GM21825 (cell line): ENCODE data around the gene PRDM16.

Experiments used
- ATAC-seq: cut with Tn5 transposase; IDR thresholded peaks from one replicate; pipeline ENCODE4 v1.9.1; 2021; ENCODE audit warnings: mild to moderate bottlenecking, moderate library complexity; ENCODE audit not compliant: unreplicated experiment

PRDM16 gene

DNA sequence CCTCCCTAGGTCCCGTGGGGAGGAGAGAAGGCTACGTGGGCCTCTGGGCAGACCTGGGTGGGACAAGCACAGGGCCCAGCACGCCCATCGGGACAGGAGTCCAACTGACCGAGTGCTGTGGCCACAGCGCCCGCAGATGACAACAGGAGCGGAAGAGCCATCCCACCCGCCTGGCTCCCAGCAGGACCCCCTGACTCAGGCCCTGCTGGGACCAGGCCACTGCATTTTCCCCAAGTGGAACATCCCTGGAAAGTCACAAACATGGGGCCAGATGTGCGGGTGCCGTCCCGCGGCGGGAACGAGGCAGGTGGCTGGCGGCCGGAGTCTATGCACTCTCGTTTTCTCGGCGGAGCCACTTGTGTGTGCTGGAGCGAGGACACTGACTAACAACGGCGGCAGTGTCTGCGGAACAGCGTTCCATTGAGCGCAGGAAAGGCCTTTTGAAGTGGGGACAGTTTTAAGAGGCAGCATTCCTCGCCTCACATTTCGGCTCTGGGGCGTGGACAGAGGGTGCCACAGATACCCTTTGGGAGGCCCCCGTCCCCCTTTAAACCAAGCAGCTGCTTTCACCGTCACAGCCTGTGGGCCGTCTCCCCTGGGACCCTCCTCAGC, 291.7 kb downstream of the PRDM16 start:
- ATAC-seq, result no peak

DNA sequence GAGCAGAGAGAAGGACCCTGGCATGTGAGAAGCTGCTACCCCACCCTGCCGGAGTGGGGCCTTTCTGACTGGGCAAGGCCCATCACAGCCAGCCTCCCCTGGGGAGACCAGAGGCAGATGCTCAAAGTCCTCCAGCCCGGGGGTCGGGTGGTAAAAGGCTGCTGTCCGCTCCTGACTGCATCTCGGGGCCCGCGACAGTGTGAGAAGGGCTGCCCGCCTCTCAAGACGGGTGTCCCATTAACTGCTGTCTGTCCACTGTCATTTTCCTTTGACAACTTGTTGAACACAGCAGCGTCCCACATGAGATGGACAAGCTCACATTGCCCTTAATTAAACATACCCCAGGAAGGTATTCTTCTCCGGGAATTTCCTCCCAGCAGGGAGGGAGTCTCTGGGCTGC, 294.0 kb downstream of the PRDM16 start:
- ATAC-seq, result no peak

DNA sequence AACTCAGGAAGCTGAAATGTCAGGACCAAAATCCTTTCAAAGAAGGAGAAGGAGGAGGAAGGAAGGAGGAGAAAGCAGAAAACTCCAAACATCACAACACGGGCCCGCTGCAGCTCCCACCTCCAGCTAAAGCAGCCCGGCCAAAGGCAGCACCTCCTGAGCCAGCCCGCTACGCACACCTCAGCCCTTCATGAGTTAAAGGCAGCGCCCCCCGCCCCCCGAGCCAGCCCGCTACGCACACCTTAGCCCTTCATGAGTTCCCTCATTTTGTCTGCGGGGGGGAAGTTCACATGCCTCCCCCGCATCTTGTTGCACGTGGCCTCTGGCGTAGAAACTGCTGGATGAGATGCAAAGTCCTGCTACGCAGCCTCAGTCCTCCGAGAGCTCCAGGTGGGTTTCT, 294.8 kb downstream of the PRDM16 start:
- no peak for ATAC-seq

DNA sequence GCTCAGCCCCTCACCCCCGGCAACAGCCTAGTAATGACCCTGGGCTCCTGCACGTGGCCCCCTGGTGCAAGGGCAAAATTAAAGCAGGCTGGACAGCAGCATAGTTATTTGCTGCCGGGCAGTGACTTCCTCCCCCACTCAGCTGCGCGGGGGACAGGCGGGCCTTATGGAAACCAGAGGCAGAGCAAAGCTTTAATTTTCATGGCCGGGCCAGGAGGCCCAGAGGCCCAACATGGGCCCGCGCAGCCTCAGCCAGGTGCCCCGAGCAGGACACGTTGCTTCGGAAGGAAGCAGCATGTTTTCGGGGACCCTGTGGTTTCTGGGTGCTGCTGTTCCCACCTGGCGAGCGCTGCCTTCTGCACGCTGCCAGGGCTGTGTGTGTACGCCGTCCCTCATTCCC, 295.5 kb downstream of the PRDM16 start:
- no peak for ATAC-seq

DNA sequence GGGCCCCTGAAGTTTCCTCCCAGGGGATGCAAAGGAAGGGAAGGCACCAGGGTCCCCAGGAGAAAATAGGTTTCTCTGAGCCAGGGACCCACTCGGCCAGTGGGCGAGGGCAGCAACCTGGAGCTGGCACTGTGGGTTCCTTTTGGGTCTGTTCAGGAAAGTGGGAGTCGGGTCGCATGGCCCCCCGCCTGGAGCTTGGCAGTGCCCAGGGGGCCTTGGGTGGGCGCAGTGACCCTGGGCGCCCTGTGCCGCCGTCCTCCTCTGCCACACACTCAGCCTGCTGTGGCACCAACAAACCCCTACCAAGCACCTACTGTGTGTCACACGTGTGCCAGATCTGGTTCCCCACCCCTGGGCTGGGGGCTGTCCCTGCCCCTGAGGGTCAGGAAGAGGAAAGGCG, 296.0 kb downstream of the PRDM16 start:
- ATAC-seq, result no peak

DNA sequence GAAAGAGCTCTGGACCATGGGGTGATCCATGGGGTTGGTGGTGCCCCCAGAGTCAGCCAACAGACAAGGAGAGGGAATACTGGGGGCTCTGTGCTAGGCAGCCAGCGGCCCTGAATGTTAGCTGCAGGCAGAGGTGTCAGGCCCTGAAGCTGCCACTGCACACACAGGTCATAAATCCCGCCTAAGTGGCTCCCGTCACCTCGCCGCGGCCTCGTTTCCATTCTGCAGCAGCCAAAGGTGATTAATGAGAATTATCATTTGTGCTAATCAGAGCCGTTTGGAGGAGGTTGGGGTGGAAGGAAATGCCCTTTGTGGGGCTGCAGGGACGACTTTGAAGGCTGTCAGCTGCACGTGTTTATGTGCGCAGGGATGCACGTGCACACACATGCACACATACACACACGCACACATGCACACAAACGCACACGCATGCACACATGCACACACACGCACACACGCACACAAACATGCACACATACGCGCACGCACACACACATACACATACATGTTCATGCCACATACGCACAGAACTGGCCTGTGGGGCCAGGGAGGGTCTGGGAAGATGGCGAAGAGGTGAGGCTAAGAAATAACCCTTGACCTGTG, 296.6 kb downstream of the PRDM16 start:
- no peak for ATAC-seq

DNA sequence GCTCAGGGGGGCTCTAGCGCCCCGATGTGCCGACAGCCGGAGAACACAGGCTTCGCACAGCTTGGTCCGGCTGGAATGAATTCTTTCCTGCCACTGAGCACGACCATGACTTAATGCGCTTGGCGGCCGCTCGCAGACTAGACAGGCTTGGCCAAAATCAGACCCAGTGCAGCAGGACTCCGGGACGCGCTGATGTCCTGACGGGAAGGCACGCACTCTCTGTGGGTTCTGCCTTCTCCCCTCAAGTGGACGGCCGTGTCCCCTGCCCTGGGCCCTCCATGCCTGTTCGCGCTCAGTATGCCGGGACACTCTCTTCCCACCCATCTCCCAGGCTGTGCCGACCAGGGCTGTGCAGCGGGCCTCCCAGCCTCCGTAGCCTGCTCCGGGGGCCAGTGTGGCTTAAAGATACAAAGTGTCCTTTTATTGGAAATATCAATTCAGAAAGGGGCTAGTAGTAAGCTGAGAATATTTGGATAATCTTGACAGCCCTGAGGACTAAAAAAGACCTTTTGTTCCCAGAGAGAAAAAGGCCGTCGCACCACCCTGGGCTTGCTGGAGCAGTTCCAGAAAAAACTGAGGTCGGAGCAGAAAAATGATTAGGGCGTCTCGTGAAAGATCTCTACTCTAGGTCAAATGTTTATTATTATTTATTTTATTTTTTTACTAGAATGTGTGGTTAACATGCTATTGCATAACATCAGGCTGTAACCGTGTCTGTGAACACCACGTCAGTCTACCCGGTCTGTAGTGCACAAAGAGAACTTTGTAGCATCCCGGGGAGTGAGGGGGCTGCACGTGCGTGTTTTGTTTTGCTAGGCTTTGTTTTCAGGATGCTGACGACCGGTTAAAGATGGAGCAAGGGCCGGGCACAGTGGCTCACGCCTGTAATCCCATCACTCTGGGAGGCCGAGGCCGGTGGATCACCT, 297.4 kb downstream of the PRDM16 start:
- no peak for ATAC-seq

DNA sequence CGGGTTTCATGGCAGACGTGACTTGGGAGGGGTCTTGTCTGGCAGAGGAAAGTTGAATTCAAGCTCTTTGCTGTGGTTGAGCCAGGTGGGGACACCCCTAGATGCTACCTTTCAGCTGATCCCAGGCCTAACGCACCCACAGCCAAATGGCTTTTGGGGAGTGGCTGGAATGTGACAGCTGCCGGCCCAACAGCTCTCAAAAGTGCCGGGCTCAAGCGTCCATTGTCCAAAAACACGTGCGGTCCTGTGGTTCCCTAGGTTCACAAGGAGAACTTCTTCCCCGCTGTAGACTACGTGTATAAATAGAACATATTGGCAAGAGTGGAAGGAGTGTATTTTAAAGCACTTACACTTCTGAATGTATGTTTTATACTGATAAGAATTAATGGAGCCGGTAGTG, 298.4 kb downstream of the PRDM16 start:
- no peak for ATAC-seq

DNA sequence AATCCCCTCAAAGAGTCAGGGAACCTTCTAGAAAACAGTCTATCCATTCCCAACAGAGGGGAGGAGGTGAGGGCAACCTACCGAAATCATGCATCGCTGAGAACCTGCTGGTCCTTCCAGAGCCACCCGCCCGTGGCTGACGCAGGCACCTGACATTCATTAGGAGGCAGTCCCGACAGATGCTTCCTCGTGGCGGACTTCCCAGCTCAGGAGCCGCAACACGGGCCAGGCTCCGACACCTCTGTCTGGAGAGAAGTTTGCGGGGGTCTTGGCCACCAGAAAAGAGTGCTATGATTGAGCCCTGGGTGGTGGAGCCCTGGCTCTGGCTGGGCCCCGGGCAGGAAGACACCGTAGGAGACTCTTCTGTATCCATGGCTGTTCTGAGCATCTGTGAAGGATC, 299.1 kb downstream of the PRDM16 start:
- ATAC-seq, result no peak

DNA sequence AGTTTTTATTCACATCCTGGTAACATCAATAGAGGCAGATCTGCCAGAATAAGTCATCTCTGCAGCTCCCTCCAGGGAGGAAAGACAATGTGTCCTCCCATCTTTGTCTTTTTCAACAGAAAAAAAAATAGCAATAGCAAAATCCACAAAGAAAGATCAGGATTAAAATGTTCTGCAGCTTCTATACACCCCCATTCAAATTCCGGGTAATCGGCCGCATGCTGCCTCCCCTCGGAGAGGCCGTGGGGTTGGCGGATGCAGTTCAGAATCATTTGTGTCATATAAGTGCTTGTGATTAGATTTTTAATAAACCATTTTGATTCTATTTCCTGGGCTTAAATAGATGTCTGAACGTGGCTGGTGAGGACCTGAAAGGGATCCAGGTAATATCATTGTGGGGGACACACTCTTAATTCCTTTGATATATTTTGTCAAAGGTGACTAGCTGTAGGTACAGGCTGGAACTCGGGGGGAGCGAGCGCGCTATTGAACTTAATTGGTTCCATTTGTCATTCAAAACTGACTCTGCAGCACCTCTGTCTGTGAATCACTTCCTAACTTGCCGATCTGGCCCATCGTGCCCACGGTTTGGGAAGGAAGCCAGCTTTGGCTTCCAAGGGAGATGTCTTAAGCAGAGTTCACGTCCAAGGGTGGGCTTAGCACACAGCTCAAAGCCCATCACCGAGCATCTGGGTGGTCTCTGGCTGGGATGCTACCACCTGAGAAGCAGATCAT, 299.9 kb downstream of the PRDM16 start:
- ATAC-seq, result no peak

DNA sequence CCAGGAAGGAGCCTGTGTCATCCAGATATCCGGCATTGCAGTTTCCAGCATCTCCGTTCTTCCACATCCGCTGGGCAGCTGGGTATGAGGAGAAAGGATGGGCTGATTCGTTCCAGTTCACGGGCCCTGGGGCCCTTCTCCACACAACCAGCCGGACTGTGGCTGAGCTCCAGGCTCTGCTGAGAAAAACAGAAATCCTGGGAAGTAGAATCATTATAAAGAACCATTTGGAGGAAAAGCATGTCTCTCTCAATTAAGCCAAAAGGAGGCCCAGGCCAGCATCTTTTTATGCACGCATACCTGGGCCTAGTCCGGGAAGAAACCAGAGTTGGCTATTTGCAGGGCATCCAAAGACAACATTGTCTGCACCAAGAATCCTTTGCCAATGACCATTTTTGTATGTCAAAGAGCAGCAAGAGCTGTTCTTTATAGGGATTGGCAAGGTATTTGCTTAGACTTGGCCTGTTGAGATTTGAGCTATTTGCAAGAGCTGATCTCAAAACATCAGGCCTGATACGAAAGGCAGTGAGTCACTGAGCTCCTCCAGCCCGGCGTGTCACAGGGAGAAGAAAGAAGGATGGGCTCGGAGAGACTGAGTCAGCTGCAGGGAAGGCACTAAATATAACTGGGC, 300.6 kb downstream of the PRDM16 start:
- ATAC-seq, result no peak

DNA sequence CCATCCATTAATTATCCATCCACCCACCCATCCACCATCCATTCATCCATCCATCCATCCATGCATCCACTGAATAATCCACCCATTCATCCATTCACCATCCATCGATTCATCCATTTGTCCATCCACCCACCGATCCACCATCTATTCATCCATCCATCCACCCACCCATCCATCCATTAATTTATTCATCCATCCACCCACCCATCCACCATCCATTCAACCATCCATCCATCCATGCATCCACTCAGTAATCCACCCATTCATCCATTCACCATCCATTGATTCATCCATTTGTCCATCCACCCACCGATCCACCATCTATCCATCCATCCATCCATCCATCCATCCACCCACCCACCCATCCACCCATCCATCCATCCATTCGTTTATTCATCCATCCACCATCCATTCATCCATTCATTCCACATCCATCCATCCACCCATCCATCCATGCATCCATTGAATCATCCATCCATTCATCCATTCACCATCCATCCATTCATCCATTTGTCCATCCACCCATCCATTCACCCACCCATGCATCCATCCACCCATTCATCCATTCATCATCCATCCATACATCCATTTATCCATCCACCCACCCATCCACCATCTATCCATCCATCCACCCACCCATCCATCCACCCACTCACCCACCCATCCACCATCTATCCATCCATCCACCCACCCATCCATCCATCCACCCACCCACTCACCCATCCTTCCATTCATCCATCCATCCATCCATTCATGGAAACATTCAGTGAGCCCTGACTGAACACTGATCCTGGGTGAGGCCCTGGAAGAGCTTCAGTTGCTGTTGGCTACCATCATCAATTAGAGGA, 302.1 kb downstream of the PRDM16 start:
- ATAC-seq, result no peak

DNA sequence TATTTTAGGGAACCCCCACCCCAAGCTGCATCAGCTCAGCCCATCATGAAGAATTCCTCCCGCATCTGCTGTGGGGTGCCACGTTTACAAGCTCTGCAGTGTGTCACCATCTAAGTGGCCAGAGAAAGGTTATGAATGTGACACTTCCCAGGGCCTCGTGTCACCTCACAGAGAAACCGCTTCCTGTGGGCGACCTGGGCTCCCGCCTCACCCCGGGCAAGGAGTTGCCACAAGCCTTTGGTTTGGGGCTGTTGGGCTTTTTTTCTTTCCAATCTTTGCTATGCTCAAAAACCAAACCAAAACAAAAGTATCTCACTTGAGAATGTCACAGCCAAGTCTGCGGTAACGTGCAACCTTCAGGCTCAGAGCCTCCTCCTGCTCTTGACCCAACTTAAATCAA, 303.3 kb downstream of the PRDM16 start:
- no peak for ATAC-seq

DNA sequence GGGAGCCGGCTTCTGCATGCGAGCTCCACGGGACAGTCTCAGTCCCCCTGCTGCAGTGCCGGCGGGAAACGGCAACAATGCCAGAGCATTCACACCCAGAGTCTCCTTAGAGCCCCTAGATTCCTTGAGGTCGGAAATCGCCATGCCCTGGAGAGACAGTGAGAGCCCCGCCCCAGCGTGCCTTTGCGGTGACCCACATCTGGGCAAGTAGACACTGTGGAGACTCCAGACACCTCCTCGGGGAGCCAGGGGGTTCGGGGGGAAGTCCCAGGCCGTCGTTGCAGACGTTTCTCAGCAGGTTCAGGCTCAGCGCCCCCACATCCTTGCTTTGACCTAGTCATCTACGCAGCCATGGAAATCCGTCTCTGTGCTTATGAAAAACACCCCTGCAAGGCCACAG, 304.2 kb downstream of the PRDM16 start:
- no peak for ATAC-seq

DNA sequence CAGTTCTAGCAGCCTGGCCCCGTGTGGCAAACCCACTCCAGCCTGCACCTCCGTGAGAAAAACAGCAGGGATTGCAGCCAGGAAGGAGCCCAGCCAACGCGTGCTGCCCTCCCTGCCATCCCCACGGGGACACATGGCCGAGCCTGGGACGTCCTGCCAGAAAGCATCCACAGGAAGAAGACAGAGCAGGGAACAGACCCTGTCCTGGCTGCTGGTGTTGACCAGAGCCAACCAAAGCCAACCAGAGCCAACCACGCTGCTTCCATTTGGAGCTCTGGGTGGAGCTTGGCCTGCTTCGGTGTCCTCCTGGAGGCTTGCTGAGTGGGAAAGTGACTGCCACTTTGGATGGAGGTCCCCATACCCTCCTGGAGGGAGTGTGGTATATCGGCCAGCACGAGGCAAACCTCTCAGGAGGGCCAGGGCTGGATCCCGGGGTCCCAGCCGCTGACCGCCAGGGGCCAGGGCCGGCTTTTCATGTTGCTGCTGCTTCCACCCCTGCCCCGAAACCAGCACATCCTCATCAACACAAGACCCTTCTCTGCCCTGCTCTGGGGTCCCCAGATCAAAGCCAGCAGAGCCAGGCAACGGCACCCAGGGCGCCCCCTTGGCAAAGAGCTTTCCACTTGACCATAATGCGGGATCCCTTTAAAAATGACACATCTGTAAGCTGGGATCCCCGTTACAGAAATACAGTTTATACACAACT, 304.9 kb downstream of the PRDM16 start:
- ATAC-seq, result no peak

DNA sequence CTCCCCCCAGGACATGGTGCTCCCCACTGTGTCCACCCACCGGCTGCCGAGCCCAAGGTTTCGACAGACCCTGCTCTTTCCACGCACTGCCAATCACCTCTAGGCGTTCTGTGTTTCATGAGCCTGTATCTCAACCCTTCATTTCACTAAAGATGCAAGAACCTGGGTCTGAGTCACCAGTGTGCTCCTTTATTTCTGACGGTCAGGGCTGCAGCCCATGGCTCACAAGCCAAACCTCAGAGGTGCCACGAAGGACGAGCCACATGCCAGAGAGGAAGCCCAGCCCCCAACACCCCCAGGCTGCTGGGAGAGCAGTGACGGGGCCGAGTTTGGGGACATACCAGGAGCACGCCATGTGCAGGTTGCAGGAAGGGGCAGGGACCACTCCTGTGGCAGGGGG, 306.2 kb downstream of the PRDM16 start:
- ATAC-seq, result no peak

DNA sequence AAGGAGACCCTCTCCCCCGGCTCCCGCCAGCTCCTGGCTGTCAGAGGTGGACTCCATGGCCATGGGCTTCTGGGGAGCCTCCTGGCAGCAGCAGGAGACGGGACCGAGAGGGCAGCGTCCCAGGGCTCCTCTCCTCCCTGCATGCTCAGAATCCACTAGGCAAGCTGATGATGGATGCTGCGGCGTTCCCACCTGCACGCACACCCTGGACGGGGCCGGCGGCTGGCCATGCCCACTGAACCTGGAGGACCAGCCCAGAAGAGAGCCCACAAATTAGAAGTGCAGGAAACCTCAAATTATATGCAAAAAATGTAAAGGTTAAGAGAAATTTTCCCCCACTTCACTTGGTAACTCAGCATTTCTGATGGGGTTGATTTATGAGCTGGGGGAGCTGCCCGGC, 308.2 kb downstream of the PRDM16 start:
- ATAC-seq, result no peak

DNA sequence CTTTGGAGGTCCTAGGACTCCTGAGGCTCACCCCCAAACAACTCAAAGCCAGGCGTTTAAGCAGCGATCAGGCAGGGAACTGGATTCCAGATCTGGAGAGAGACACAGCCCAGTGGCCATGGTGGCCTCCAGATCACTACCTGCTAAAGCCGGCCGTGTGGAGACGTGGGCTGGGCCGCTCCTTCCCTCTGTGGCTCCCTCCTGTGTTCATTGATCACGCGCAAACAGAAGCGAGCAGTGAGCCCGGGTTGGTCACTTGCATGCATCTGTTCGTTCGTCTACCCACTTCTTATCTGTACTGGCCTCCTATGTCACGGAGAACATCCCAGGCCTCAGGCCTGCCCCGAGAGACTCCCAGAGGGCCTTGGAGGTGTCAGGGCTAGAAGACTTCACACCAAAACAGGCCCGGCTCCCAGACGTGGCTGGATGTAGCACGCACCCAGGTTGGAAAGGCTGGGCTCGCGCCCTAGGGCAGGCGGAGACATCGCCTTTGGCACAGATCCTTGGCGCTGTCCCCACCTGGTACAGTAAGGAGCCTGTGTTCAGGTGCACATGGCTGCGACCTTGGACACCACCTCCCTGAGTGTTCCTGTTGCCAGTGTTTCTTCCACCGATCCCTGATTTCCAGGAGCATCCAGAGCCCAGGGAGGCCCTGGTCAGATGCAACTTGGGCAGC, 308.7 kb downstream of the PRDM16 start:
- ATAC-seq, result no peak
